Dedifferentiated amniotic fluid mesenchymal stem cell (primary cell): ENCODE results near the gene LONP1.

ENCODE experiments used
- DNase-seq: peaks from one replicate; pipeline ENCODE4 v3.0.0-alpha.2; 2016; ENCODE audit errors: extremely low spot score

The LONP1 gene

GRCh38 chr19:5679289-5680083 lies 40.5 kb downstream of the LONP1 start:
- DNase-seq: no peak

GRCh38 chr19:5678071-5678718 lies 41.8 kb downstream of the LONP1 start:
- DNase-seq: no peak

- DNase-seq: no peak
Observed at GRCh38 chr19:5677580-5677979, 42.4 kb downstream of the LONP1 start.

- DNase-seq: no peak
Observed at GRCh38 chr19:5677136-5677535, 42.8 kb downstream of the LONP1 start.

GRCh38 chr19:5676772-5677105 lies 43.2 kb downstream of the LONP1 start:
- no peak for DNase-seq

GRCh38 chr19:5676105-5676771 lies 43.7 kb downstream of the LONP1 start:
- DNase-seq: no peak

- DNase-seq: no peak
Observed at GRCh38 chr19:5674714-5675113, 45.2 kb downstream of the LONP1 start.

GRCh38 chr19:5673752-5674151 lies 46.2 kb downstream of the LONP1 start:
- no peak for DNase-seq

- no peak for DNase-seq
Observed at GRCh38 chr19:5672708-5673459, 47.1 kb downstream of the LONP1 start.

GRCh38 chr19:5671600-5671999 lies 48.3 kb downstream of the LONP1 start:
- DNase-seq: no peak

- DNase-seq: no peak
Observed at GRCh38 chr19:5669212-5669611, 50.7 kb downstream of the LONP1 start.

- DNase-seq: no peak
Observed at GRCh38 chr19:5667751-5668271, 52.1 kb downstream of the LONP1 start.

GRCh38 chr19:5666921-5667610 lies 52.9 kb downstream of the LONP1 start:
- no peak for DNase-seq

GRCh38 chr19:5665781-5666513 lies 54.0 kb downstream of the LONP1 start:
- DNase-seq: no peak

- DNase-seq: no peak
Observed at GRCh38 chr19:5664515-5664914, 55.4 kb downstream of the LONP1 start.

GRCh38 chr19:5663904-5664303 lies 56.0 kb downstream of the LONP1 start:
- DNase-seq: no peak

- DNase-seq: no peak
Observed at GRCh38 chr19:5661483-5661882, 58.5 kb downstream of the LONP1 start.

- DNase-seq: no peak
Observed at GRCh38 chr19:5655412-5655811, 64.5 kb downstream of the LONP1 start.

GRCh38 chr19:5654931-5655330 lies 65.0 kb downstream of the LONP1 start:
- no peak for DNase-seq

- no peak for DNase-seq
Observed at GRCh38 chr19:5652261-5652660, 67.7 kb downstream of the LONP1 start.

- DNase-seq: no peak
Observed at GRCh38 chr19:5651361-5651760, 68.6 kb downstream of the LONP1 start.
